Stimulated activated CD8-positive, alpha-beta memory T cell treated with anti-CD3 and anti-CD28 coated beads, Interleukin-4, amount 100 ng/mL, for 48 hours (primary cell): ENCODE data around the gene EED.
A peak's percentile ranks its signal among the peaks of the same experiment; 100 is the strongest.

Experiments used
- DNase-seq: peaks from one replicate; pipeline ENCODE4 v3.0.0-alpha.2; 2020

The EED gene

DNA sequence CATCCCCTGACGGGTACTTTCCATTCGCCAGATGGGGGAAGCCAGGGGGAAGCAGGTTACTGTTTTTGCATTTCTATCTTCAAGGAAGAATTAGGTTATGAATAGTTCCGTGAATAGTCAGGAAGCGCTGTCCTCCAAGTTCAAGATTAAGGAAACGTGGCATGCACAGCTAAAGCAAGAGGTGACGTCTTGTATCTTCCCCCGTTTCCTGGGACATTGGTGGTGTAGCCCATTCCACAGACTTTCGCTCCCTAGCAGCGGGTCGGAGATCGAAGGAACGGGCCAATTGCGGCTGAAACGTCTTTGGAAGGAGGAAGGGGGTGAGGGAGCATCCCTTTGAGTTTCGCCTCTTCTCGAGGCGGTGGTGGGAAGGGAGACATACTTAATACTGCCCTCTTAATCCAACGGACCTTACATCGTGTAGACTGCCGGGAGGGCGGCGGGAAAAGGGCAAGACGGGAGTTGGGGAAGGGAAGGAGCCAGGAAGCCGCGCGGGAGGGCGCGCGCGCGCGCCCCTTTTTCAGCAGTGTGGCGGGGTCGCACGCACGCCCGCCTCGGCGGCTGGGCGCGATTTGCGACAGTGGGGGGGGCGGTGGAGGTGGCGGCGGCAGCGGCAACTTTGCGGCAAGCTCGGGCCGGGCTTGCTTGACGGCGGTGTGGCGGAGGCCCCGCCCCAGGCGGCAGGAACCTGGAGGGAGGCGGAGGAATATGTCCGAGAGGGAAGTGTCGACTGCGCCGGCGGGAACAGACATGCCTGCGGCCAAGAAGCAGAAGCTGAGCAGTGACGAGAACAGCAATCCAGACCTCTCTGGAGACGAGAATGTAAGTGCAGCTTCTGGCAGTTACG lies at the start of gene EED:
TSS of gene EED (plus strand) at position 232 of the 847 bp plus-strand sequence. CDS start at position 709, 477 bp downstream.
- DNase-seq = peak; percentile 95

DNA sequence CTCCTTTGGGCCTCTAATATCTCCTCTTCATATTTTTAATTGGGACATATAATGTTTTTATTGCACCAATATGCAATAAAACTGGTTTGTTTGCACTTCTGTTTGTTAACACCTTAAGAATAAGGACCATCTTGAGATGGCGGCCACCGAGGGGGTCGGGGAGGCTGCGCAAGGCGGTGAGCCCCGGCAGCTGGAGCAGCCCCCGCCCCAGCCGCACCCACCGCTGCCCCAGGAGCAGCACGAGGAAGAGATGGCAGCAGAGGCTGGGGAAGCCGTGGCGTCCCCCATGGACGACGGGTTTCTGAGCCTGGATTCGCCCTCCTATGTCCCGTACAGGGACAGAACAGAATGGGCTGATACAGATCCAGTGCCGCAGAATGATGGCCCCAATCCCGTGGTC lies 49.6 kb upstream of the EED start:
- DNase-seq = no peak

GRCh38 chr11:86196085-86196696 lies 48.4 kb upstream of the EED start:
- no peak for DNase-seq

- DNase-seq = no peak
These were observed 47.6 kb upstream of the EED start for GRCh38 chr11:86196913-86197312.

- no peak for DNase-seq
These were observed 47.1 kb upstream of the EED start for GRCh38 chr11:86197448-86197847.

GRCh38 chr11:86198139-86198538 lies 46.4 kb upstream of the EED start:
- DNase-seq = no peak

- DNase-seq = no peak
These were observed 45.2 kb upstream of the EED start for GRCh38 chr11:86199354-86199753.

DNA sequence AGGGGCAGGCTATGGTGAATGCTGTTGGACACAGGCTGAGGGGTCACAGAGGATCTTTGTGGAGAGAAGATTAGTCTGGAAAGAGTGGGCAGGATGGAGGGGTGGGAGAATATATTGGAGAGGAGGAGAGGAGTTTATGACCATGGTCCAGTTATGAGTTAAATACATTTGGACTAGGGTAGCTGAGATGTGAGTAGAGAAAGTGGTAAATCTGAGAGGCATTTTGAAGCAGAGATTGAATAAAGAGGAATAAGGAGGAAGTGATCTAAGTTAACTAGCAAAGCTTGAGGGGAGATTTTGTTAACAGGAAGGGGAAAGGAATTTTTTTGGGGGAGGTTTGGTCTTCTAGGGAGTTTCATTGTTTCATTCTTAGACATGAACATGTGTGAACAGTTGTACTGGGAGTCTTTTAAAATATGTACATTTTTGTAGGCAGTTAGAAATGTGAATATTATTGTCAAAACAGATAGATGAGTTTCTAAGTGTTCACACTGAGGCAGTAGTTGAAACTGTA lies 43.1 kb upstream of the EED start:
- no peak for DNase-seq

GRCh38 chr11:86202013-86202336 lies 42.6 kb upstream of the EED start:
- DNase-seq = no peak

DNA sequence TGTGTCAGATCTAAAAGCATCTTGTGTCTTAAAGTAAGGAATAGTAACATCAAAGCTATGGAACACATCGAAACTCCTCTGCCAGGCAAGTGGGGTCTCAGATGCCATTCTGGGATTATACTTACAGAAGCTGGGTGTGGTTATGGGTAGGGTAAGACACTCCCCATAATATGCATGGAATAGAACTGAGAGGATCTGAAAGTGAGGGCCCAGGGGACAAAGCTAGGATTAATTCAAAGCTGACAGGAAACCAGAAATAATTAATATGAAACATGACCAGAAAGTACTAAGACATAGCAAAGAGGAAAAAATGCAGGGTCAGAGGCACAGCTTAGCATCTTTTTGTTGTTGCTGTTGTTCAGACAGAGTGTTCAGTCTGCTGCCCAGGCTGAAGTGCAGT lies 40.2 kb upstream of the EED start:
- DNase-seq = no peak

- DNase-seq = no peak
These were observed 38.9 kb upstream of the EED start for GRCh38 chr11:86205421-86206336.

DNA sequence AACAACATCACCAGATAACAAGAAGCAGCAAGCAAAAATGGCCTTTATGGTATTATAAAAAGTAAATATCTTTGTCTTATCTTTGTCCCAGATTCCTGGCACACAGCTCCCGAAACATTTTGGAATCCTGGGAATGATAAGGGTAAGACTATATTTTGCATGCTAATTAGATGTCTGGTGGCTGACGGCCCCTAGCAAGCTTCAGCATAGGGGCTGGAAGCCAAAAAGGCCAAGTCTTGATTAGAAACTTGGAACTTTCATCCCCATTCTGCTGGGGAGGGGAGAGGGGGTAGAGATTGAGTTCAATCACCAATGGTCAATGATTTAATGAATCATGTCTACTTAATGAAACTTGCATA lies 38.2 kb upstream of the EED start:
- no peak for DNase-seq

GRCh38 chr11:86207413-86207812 lies 37.1 kb upstream of the EED start:
- no peak for DNase-seq

DNA sequence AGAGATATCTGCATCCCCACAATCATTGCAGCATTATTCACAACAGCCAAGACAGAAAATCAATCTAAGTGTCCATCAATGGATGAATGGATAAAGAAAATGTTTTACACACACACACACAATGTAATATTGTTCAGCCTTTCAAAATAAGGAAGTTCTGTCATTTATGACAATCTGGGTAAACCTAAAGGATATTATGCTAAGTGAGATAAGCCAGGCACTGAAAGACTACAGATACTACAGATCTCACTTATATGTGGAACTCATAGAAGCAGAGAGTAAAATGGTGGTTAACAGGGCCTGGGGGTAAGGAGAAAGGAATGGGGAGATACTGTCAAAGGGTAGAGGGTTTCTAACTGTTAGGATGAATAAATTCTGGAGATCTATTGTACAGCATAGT lies 36.0 kb upstream of the EED start:
- no peak for DNase-seq

- no peak for DNase-seq
These were observed 34.5 kb upstream of the EED start for GRCh38 chr11:86209806-86210657.

DNA sequence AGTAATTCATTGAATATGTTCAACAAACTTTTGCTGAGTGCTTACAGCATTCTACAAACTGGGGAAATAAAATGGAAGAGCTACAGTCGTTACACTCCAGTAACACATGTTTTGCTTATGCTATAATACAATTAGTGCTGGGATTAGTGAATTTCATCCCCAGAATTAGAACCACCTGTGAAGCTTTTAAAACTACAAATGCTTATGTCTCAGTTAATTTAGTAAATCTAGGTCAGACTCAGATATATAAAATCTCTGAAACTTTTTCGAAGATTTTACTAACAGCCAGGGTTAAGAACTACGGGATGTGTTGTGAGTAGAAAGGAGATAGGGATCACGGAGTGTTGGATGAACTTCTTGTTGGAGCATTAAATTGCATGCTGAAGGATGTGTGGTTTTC lies 33.7 kb upstream of the EED start:
- no peak for DNase-seq

- no peak for DNase-seq
These were observed 32.9 kb upstream of the EED start for GRCh38 chr11:86211619-86212018.

GRCh38 chr11:86212019-86212611 lies 32.4 kb upstream of the EED start:
- no peak for DNase-seq

- peak; percentile 89 for DNase-seq
These were observed 29.8 kb upstream of the EED start for GRCh38 chr11:86214710-86215109.

DNA sequence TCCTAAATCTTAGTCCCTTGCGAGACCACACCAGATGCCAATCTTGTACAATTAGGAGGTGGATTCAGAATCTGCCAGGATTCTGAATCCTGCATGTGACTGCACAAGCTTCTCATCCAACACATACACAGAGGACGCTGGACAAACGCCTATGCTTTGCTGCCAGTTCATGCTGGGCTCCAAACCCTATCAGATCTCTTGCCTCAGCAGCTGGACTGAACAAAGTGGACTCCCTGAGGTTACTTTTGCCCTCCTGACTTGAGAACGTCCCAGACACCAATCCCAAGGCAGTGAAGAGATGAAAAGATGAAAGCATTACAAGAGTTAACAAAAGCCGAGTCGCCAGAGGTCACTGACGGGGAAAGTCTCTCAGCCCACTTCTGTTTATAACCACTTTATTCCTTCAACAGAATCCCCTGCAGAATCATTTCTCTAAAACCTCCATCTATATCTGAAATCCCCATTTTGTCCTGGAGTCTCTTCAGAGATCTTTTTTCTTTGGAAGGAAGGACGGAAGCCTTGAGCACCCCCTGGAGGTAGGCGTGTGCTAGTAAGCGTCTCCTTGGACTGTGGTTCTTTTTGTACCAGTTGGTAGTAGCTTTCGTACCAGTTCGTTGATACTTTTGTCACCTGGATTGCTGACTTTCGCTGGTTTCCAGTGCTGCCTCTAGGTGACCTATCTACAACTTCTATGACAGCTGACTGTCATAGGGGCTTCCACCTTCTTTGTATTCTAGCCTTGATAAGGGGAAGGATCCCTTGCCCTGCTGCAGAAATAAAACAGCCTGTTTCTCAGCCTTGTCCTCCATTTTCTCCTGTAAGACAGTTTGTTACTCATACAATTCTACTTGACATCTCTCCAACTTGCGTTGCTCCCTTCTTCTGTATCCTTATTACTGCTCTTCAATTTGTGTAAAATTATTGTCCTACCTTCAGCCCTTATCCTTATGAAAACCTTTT lies 26.1 kb upstream of the EED start:
- DNase-seq = peak; percentile 80
